Activated naive CD4-positive, alpha-beta T cell treated with anti-CD3 and anti-CD28 coated beads for 36 hours (primary cell): ENCODE data around the gene PLCB1. TPM values are rescaled to one million over a fixed set of nuclear protein-coding genes. Genes with fewer than 3 reads are reported as not detected.

ENCODE experiments used
- CTCF ChIA-PET: fragments of 350-600 bp; sonication (Branson Sonifier 250); formaldehyde crosslinking; loops from one replicate; lab custom pipeline; 2021; ENCODE audit warnings: antibody characterized with exemption; lab: Charles Lee
- DNase-seq: peaks from one replicate; pipeline ENCODE4 v3.0.0-alpha.2; 2020
- H3K27ac Mint-ChIP-seq: one replicate; pipeline ENCODE4 v1.8.0; 2021; ENCODE audit warnings: mild to moderate bottlenecking, mixed read lengths
- H3K27me3 Mint-ChIP-seq: one replicate; pipeline ENCODE4 v1.8.0; 2021; ENCODE audit warnings: low read depth, mixed read lengths
- H3K36me3 Mint-ChIP-seq: one replicate; pipeline ENCODE4 v1.8.0; 2021; ENCODE audit warnings: low read depth, mixed read lengths
- H3K4me1 Mint-ChIP-seq: one replicate; pipeline ENCODE4 v1.8.0; 2021; ENCODE audit warnings: low read depth, mixed read lengths
- H3K4me3 Mint-ChIP-seq: one replicate; pipeline ENCODE4 v1.8.0; 2021; ENCODE audit warnings: mild to moderate bottlenecking, moderate library complexity, mixed read lengths
- H3K9me3 Mint-ChIP-seq: one replicate; pipeline ENCODE4 v1.8.0; 2021; ENCODE audit warnings: mixed read lengths
- intact Hi-C: fragments of 100-400 bp; cut with micrococcal nuclease; formaldehyde crosslinking; loops from one replicate; pipeline ENCODE4 v1.15.1; 2023
- total RNA-seq, 2 experiments: library from RNA; stranded (reverse); gene quantifications; one replicate each; pipeline ENCODE4 v1.2.3, GENCODE V29; 2021

The PLCB1 gene
- total RNA-seq, 2 experiments from 2014 or later, result 1.2 TPM

DNA sequence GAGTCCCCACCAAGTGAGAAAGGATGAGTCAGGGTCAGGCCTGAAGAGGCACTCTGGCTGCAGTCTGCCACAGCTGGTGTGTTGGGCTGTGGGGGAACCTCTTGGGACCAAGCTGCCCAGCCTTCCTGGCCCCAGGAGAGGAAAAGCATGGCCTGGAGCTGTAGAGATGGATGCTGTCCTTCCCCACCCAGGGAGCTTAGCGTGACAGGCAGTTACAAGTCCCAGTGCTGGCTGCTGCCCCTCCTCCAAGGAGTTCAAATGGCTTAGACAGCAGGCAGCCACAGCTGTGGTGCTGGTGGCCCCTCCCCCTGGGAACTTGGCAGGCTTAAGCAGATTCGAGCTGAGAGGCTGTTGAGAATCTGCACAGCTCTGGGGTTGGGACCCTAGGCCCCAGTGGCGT lies 253.2 kb downstream of the PLCB1 start:
- Mint-ChIP-seq H3K4me3 (no peak overlapping the region), H3K27ac (no peak overlapping the region), H3K4me1 (no peaks in the 10 kb centered on the region), H3K9me3 (no peaks in the 10 kb centered on the region), H3K36me3 (no peaks in the 10 kb centered on the region), H3K27me3 (peaks cover 6% of the 10 kb centered on the region)
- intact Hi-C loops, result loop anchor here (10.0 kb wide), 1 partner anchor 450 kb away; no protein-coding TSS in a partner anchor
- DNase-seq, result no peak
- CTCF ChIA-PET, result interaction anchor here (1.8 to 5.4 kb wide), 2 partner anchors 254 to 337 kb away, joined by 5 to 22 read pairs; partner anchors contain the start of gene PLCB1

GRCh38 chr20:8386991-8387390 lies 254.9 kb downstream of the PLCB1 start:
- no peak for DNase-seq
- Mint-ChIP-seq H3K4me3 (no peak overlapping the region), H3K27me3 (peaks cover 6% of the 10 kb centered on the region), H3K36me3 (no peaks in the 10 kb centered on the region), H3K9me3 (no peaks in the 10 kb centered on the region), H3K4me1 (no peaks in the 10 kb centered on the region), H3K27ac (no peak overlapping the region)
- intact Hi-C loops, result loop anchor here (10.0 kb wide), 1 partner anchor 452 kb away; no protein-coding TSS in a partner anchor
- CTCF ChIA-PET, result interaction anchor here (1.3 to 5.4 kb wide), 3 partner anchors 225 to 336 kb away, joined by 3 to 22 read pairs (median 5); partner anchors contain the start of gene PLCB1

- Mint-ChIP-seq H3K4me1 (no peaks in the 10 kb centered on the region), H3K27me3 (peaks cover 6% of the 10 kb centered on the region), H3K9me3 (no peaks in the 10 kb centered on the region), H3K4me3 (no peak overlapping the region), H3K27ac (no peak overlapping the region), H3K36me3 (no peaks in the 10 kb centered on the region)
- CTCF ChIA-PET, result interaction anchor here (0.6 to 5.4 kb wide), 9 partner anchors 8 to 452 kb away, joined by 3 to 22 read pairs (median 4); no protein-coding TSS in a partner anchor
- intact Hi-C loops, result loop anchor here (10.0 kb wide), 1 partner anchor 453 kb away; no protein-coding TSS in a partner anchor
- no peak for DNase-seq
Observed at GRCh38 chr20:8388141-8388540, 256.1 kb downstream of the PLCB1 start.

- H3K9me3 Mint-ChIP-seq, result no peaks in the 10 kb centered on the region
Observed at GRCh38 chr20:8388707-8389106, 256.6 kb downstream of the PLCB1 start.

GRCh38 chr20:8389381-8390036 lies 257.4 kb downstream of the PLCB1 start:
- no peaks in the 10 kb centered on the region for H3K9me3 Mint-ChIP-seq
- H3K27me3 Mint-ChIP-seq, result peaks cover 2% of the 10 kb centered on the region
- H3K27ac Mint-ChIP-seq, result no peak overlapping the region
- CTCF ChIA-PET, result interaction anchor here (0.6 to 5.4 kb wide), 15 partner anchors 9 to 453 kb away, joined by 3 to 22 read pairs (median 4); no protein-coding TSS in a partner anchor
- no peak for DNase-seq
- no peaks in the 10 kb centered on the region for H3K4me1 Mint-ChIP-seq
- intact Hi-C loops, result loop anchor here (1.0 to 10.0 kb wide), 4 partner anchors 257 to 455 kb away; partner anchors contain the start of gene PLCB1
- H3K4me3 Mint-ChIP-seq, result no peak overlapping the region
- no peaks in the 10 kb centered on the region for H3K36me3 Mint-ChIP-seq

More at GRCh38 chr20:8388707-8389106, 256.6 kb downstream of the PLCB1 start:
- CTCF ChIA-PET, result interaction anchor here (0.7 to 5.4 kb wide), 11 partner anchors 8 to 453 kb away, joined by 3 to 22 read pairs (median 4); no protein-coding TSS in a partner anchor
- no peak overlapping the region for H3K27ac Mint-ChIP-seq
- H3K4me3 Mint-ChIP-seq, result no peak overlapping the region
- DNase-seq, result no peak
- H3K4me1 Mint-ChIP-seq, result no peaks in the 10 kb centered on the region
- H3K27me3 Mint-ChIP-seq, result peaks cover 3% of the 10 kb centered on the region
- intact Hi-C loops, result loop anchor here (1.0 to 10.0 kb wide), 4 partner anchors 256 to 454 kb away; partner anchors contain the start of gene PLCB1
- H3K36me3 Mint-ChIP-seq, result no peaks in the 10 kb centered on the region

DNA sequence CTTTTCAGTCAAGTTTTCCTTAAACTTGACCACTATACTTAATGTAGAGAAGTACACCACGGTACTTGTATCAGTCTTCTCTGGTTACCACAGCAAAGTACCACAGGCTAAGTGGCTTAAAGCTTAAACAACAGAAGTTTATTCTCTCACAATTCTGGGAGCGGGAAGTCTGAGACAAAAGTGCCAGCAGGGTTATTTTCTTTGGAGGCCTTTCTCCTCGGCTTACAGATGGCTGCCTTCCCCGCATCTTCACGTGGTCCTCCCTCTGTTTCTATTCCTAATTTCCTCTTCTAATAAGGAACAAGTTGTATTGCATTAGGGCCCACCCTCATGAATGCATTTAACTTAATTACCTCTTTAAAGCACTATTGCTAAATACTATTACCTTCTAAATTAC lies 258.0 kb downstream of the PLCB1 start:
- CTCF ChIA-PET, result interaction anchor here (0.6 to 5.4 kb wide), 11 partner anchors 12 to 358 kb away, joined by 3 to 22 read pairs (median 4); no protein-coding TSS in a partner anchor
- no peak overlapping the region for H3K4me3 Mint-ChIP-seq

DNA sequence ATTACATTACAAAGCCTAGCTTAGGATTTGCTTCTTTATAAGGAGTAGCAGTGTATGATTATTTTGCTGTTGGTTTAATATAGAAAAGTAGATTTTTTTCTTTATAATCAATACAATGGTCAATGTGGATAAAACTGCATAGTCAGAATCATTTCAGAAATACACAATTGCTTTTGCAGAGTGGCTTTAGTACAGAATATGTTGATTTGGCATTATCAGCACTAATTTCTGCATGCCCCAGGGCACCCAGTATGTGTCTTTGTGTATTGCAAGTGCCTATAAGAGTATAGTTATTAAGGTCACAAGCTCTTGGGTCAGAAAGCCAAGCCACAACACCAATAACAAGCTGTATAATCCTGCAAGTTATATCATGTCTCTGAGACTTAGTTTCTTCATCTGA lies 258.4 kb downstream of the PLCB1 start:
- H3K9me3 Mint-ChIP-seq, result no peaks in the 10 kb centered on the region
- no peak overlapping the region for H3K27ac Mint-ChIP-seq
- intact Hi-C loops, result no loop called here
- H3K36me3 Mint-ChIP-seq, result no peaks in the 10 kb centered on the region
- H3K27me3 Mint-ChIP-seq, result peaks cover 2% of the 10 kb centered on the region
- CTCF ChIA-PET, result interaction anchor here (0.6 to 5.4 kb wide), 8 partner anchors 11 to 525 kb away, joined by 3 to 22 read pairs (median 6); no protein-coding TSS in a partner anchor
- no peak overlapping the region for H3K4me3 Mint-ChIP-seq
- no peaks in the 10 kb centered on the region for H3K4me1 Mint-ChIP-seq
- DNase-seq, result no peak

More for the DNA sequence above, 258.0 kb downstream of the PLCB1 start:
- Mint-ChIP-seq H3K36me3 (no peaks in the 10 kb centered on the region), H3K4me1 (no peaks in the 10 kb centered on the region), H3K27me3 (peaks cover 2% of the 10 kb centered on the region), H3K27ac (no peak overlapping the region), H3K9me3 (no peaks in the 10 kb centered on the region)
- no peak for DNase-seq
- intact Hi-C loops, result no loop called here

DNA sequence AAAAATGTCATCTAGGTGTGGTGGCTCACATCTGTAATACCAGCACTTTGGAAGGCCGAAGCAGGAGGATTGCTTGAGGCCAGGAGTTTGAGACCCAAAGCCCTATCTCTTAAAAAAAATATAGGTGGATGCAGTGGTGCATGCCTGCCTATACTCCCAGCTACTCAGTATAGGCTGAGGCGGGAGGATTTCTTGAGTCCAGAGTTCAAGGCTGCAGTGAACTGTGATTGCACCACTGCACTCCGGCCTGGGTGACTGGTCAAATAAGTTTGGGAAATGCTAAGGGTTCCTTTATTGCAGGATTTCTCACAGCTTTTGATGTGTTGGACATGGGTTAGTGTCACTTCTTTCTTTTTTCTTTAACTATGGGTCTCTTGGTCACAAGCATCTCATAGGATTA lies 261.3 kb downstream of the PLCB1 start:
- Mint-ChIP-seq H3K9me3 (no peaks in the 10 kb centered on the region), H3K4me3 (no peak overlapping the region), H3K36me3 (no peaks in the 10 kb centered on the region), H3K27ac (no peak overlapping the region), H3K4me1 (no peaks in the 10 kb centered on the region), H3K27me3 (no peaks in the 10 kb centered on the region)
- DNase-seq, result no peak
- CTCF ChIA-PET, result interaction anchor here (0.7 to 1.1 kb wide), 2 partner anchors 12 to 393 kb away, joined by 3 read pairs; no protein-coding TSS in a partner anchor
- intact Hi-C loops, result no loop called here

DNA sequence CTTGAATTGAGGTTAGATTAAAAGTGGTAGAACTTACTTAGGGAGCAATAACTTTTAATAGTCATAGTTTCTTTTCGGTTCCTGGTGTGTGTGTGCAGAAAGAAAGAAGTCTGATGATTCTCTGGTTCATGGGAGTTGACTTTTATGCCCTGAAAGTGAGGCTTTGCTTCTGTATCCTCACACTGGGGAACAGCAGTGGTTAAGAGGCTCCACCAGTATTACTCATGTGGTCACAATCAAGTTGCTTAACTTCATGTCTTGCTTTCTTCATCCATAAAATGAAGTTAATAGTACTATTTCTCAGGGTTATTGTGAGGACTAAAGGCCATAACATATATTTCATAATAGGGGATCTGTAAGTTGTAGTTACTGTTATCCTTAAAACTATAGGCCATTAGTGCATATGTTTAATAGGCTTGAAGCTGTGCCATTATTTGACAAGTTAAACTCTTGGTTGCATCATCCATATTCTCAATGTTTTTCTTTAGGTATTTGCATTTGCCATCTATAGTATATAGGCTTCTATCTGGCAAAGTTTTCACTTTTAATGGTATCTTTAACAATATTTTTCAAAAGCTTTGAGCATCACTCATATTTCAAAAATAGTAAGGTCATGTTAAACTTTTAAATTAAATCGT lies 262.4 kb downstream of the PLCB1 start:
- Mint-ChIP-seq H3K4me1 (no peaks in the 10 kb centered on the region), H3K36me3 (no peaks in the 10 kb centered on the region), H3K4me3 (no peak overlapping the region), H3K27ac (no peak overlapping the region), H3K27me3 (no peaks in the 10 kb centered on the region), H3K9me3 (no peaks in the 10 kb centered on the region)
- CTCF ChIA-PET, result no interaction called here
- intact Hi-C loops, result no loop called here
- DNase-seq, result no peak

- Mint-ChIP-seq H3K36me3 (no peaks in the 10 kb centered on the region), H3K4me3 (no peak overlapping the region), H3K9me3 (no peaks in the 10 kb centered on the region), H3K27ac (no peak overlapping the region), H3K27me3 (no peaks in the 10 kb centered on the region), H3K4me1 (peaks cover 2% of the 10 kb centered on the region)
- intact Hi-C loops, result no loop called here
- DNase-seq, result no peak
- CTCF ChIA-PET, result interaction anchor here (0.8 to 1.0 kb wide), 2 partner anchors 326 to 460 kb away, joined by 3 to 4 read pairs; no protein-coding TSS in a partner anchor
Observed at GRCh38 chr20:8395956-8396355, 263.9 kb downstream of the PLCB1 start.

DNA sequence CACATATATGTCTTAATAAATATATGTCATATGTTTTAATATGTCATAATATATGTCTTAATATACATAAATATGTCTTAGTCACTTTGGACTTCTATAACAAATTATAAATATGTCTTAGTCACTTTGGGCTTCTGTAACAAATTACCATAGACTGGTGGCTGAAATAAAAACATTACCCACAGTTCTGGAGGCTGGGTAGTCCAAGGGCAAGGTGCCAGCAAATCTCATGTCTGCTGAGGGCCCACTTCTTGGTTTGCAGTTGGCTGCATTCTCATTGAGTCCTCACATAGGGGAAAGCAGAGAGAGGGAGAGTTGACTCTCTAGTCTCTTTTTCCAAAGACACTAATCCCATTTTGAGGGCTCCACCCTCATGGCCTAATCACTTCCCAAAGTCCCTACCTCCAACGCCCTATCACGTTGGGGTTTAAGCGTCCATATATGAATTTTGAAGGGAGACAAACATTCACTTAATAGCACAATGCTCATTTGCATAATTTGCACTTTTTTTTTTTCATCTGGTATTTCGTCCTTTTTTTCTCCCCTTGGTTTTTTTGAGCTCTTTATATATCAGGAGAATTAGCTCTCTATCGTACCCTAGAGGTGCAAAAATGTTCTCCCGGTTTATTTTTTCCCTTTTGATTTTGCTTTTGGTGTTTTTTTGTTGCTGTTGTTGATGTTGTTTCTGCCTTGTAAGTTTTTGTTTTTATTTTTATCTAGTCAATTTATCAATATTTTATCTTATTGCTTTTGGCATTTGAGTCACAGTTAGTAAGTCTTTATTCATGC lies 266.4 kb downstream of the PLCB1 start:
- intact Hi-C loops, result no loop called here
- peaks cover 2% of the 10 kb centered on the region for H3K4me1 Mint-ChIP-seq
- DNase-seq, result no peak
- CTCF ChIA-PET, result no interaction called here
- H3K4me3 Mint-ChIP-seq, result no peak overlapping the region
- no peaks in the 10 kb centered on the region for H3K36me3 Mint-ChIP-seq
- peaks cover 3% of the 10 kb centered on the region for H3K27me3 Mint-ChIP-seq
- no peaks in the 10 kb centered on the region for H3K9me3 Mint-ChIP-seq
- no peak overlapping the region for H3K27ac Mint-ChIP-seq
